SK-N-SH (cell line): ENCODE results near the gene BCAN. TPM values are rescaled to one million over a fixed set of nuclear protein-coding genes. Genes with fewer than 3 reads are reported as not detected.

Source experiments
- CTCF ChIA-PET: fragments of 300-600, 350-600 bp; formaldehyde crosslinking; extraction: SDS; loops from one replicate; lab custom pipeline; 2021; lab: Yijun Ruan, JAX
- POLR2A ChIA-PET: fragments of 350-600 bp; sonication (Branson Sonifier 250); formaldehyde crosslinking; extraction: SDS; loops from one replicate; lab custom pipeline; 2020; ENCODE audit warnings: antibody characterized with exemption, inconsistent platforms; lab: Yijun Ruan, JAX
- DNase-seq: peaks from one replicate; pipeline ENCODE4 v3.0.0; 2012
- H2AFZ ChIP-seq: fragments of 200-600 bp; sonication (generic); 2 replicates; pipeline ENCODE4 v1.8.1; 2016; ENCODE audit warnings: antibody characterized with exemption, mild to moderate bottlenecking, low read depth
- H3F3A ChIP-seq: fragments of 200-600 bp; sonication (generic); replicated peaks from 2 replicates; pipeline ENCODE3; 2016; ENCODE audit warnings: antibody characterized with exemption, mild to moderate bottlenecking; ENCODE audit not compliant: insufficient read depth
- H3K27ac ChIP-seq, 2 experiments: fragments of 200-500 bp in 1 of 2; fragments of 200-600 bp in 1 of 2; sonication (Bioruptor generic) in 1 of 2; sonication (generic), shearing (Covaris generic) in 1 of 2; 2 replicates each; pipeline versions ENCODE4 v1.5.1 to v1.6.1; 2014 to 2016; ENCODE audit warnings: low read depth in 2 of 2, inconsistent platforms in 1 of 2, low read length in 1 of 2, mild to moderate bottlenecking in 1 of 2, mixed read lengths in 1 of 2
- H3K27me3 ChIP-seq: fragments of 200-600 bp; sonication (generic), shearing (Covaris generic); 2 replicates; pipeline ENCODE4 v1.6.1; 2016; ENCODE audit warnings: mixed run types; ENCODE audit not compliant: insufficient read depth
- H3K36me3 ChIP-seq, 2 experiments: fragments of 200-500 bp in 1 of 2; fragments of 200-600 bp in 1 of 2; sonication (Bioruptor generic) in 1 of 2; sonication (generic) in 1 of 2; replicated peaks in 1 of 2; 2 replicates each; pipeline versions ENCODE3 to v1.5.1; 2014 to 2016; ENCODE audit warnings: low read length in 1 of 2, mild to moderate bottlenecking in 1 of 2; ENCODE audit not compliant: insufficient read depth in 2 of 2, control insufficient read depth in 1 of 2
- H3K4me1 ChIP-seq, 2 experiments: fragments of 200-500 bp in 1 of 2; fragments of 200-600 bp in 1 of 2; sonication (Bioruptor generic) in 1 of 2; sonication (generic), shearing (Covaris generic) in 1 of 2; 2 replicates each; pipeline versions ENCODE4 v1.5.1 to v1.6.1; 2014 to 2016; ENCODE audit warnings: low read depth in 1 of 2, low read length in 1 of 2, mixed run types in 1 of 2; ENCODE audit not compliant: insufficient read depth in 2 of 2, control insufficient read depth in 1 of 2
- H3K4me2 ChIP-seq: fragments of 200-600 bp; sonication (generic), shearing (Covaris generic); 2 replicates; pipeline ENCODE4 v1.6.1; 2017; ENCODE audit warnings: mixed run types
- H3K4me3 ChIP-seq, 2 experiments: fragments of 200-500 bp in 1 of 2; fragments of 200-600 bp in 1 of 2; sonication (Bioruptor generic) in 1 of 2; sonication (generic), shearing (Covaris generic) in 1 of 2; 2 replicates each; pipeline versions ENCODE4 v1.5.1 to v1.8.1; 2014 to 2016; ENCODE audit warnings: low read depth in 2 of 2, inconsistent platforms in 1 of 2, low read length in 1 of 2, mild to moderate bottlenecking in 1 of 2, mixed read lengths in 1 of 2, moderate library complexity in 1 of 2
- H3K79me2 ChIP-seq: fragments of 200-600 bp; sonication (generic); 2 replicates; pipeline ENCODE4 v1.8.1; 2017; ENCODE audit warnings: mild to moderate bottlenecking; ENCODE audit not compliant: insufficient read depth
- H3K9ac ChIP-seq: fragments of 200-600 bp; sonication (generic); 2 replicates; pipeline ENCODE4 v1.6.1; 2017; ENCODE audit warnings: mixed run types
- H3K9me2 ChIP-seq: fragments of 200-600 bp; sonication (generic); 2 replicates; pipeline ENCODE4 v1.6.1; 2017; ENCODE audit warnings: mixed run types
- H3K9me3 ChIP-seq: fragments of 200-600 bp; sonication (generic); 2 replicates; pipeline ENCODE4 v1.6.1; 2017; ENCODE audit warnings: mixed run types, mild to moderate bottlenecking, moderate library complexity
- H4K20me1 ChIP-seq: fragments of 200-600 bp; sonication (generic); 2 replicates; pipeline ENCODE4 v1.6.1; 2017; ENCODE audit warnings: mild to moderate bottlenecking, mixed run types; ENCODE audit not compliant: insufficient read depth
- EZH2phosphoT487 ChIP-seq: fragments of 200-600 bp; sonication (generic); IDR thresholded peaks from 2 replicates; pipeline ENCODE4 v1.6.1; 2017; ENCODE audit warnings: low read depth, mixed run types, mild to moderate bottlenecking, antibody characterized with exemption, moderate library complexity, borderline replicate concordance
- FOSL2 ChIP-seq: IDR thresholded peaks from 2 replicates; pipeline ENCODE4 v1.4.0; 2012; ENCODE audit warnings: low read depth, mild to moderate bottlenecking, moderate library complexity, borderline replicate concordance
- FOXJ3 ChIP-seq: sonication (generic); formaldehyde crosslinking; IDR thresholded peaks from 2 replicates; pipeline ENCODE4 v1.5.1; 2020; ENCODE audit warnings: mild to moderate bottlenecking, missing genetic modification reagents
- FOXM1 ChIP-seq: IDR thresholded peaks from 2 replicates; pipeline ENCODE4 v1.4.0; 2012; ENCODE audit warnings: low read depth, mild to moderate bottlenecking
- IRF3 ChIP-seq: fragments of 150-350 bp; IDR thresholded peaks from 2 replicates; pipeline ENCODE4 v1.6.1; 2016; ENCODE audit warnings: mild to moderate bottlenecking, low read depth, low read length
- JUND ChIP-seq: IDR thresholded peaks from 2 replicates; pipeline ENCODE4 v1.4.0; 2012
- NFIC ChIP-seq: IDR thresholded peaks from 2 replicates; pipeline ENCODE4 v1.4.0; 2012; ENCODE audit warnings: borderline replicate concordance
- NRF1 ChIP-seq: IDR thresholded peaks from 2 replicates; pipeline ENCODE4 v1.6.1; 2012; ENCODE audit warnings: low read depth, mild to moderate bottlenecking, low read length
- RAD21 ChIP-seq: IDR thresholded peaks from 2 replicates; pipeline ENCODE4 v1.6.1; 2012; ENCODE audit warnings: mild to moderate bottlenecking, low read length
- RXRA ChIP-seq: IDR thresholded peaks from 2 replicates; pipeline ENCODE4 v1.4.0; 2012; ENCODE audit warnings: low read depth, mild to moderate bottlenecking, borderline replicate concordance
- SIN3A ChIP-seq: IDR thresholded peaks from 2 replicates; pipeline ENCODE4 v1.6.1; 2012; ENCODE audit warnings: low read depth, mild to moderate bottlenecking, low read length, moderate library complexity, borderline replicate concordance
- SMC3 ChIP-seq: IDR thresholded peaks from 2 replicates; pipeline ENCODE4 v1.6.1; 2012; ENCODE audit warnings: low read depth, low read length, improper control_type of control experiment
- TCF12 ChIP-seq: IDR thresholded peaks from 2 replicates; pipeline ENCODE4 v1.4.0; 2012
- USF1 ChIP-seq: IDR thresholded peaks from 2 replicates; pipeline ENCODE4 v1.4.0; 2012; ENCODE audit warnings: low read depth, borderline replicate concordance
- USF2 ChIP-seq: fragments of 150-350 bp; IDR thresholded peaks from 2 replicates; pipeline ENCODE4 v1.6.1; 2017; ENCODE audit warnings: antibody characterized with exemption, low read length, low read depth, borderline replicate concordance
- YY1 ChIP-seq: IDR thresholded peaks from 2 replicates; pipeline ENCODE4 v1.4.0; 2012; ENCODE audit warnings: low read depth, mild to moderate bottlenecking
- ZBTB33 ChIP-seq: IDR thresholded peaks from 2 replicates; pipeline ENCODE4 v1.4.0; 2012; ENCODE audit warnings: low read depth, borderline replicate concordance
- WGBS: methylation state at CpG from one replicate; pipeline ENCODE4 v1.1.6; 2017; ENCODE audit warnings: low lambda C conversion rate; 5-methylcytosine and 5-hydroxymethylcytosine counted together
- polyA plus RNA-seq, 3 experiments: library from polyadenylated mRNA; depleted of rRNA; stranded (reverse); fragments of >200 nt; gene quantifications; 2 replicates each; pipeline ENCODE4 v1.2.3, GENCODE V29; 2012

Gene BCAN
- polyA plus RNA-seq, 1 of the 3 experiments (the other 2 are of a cell fraction): 0.25 TPM

- H3K27ac ChIP-seq: peak overlapping the region in 1 of 2 experiments; percentile 98; a peak in 2 of 4 replicates
- H3K9me2 ChIP-seq: no peaks in the 10 kb centered on the region
- no peak overlapping the region for H3K4me3 ChIP-seq
- H3F3A ChIP-seq: peaks cover 34% of the 10 kb centered on the region
- H3K9ac ChIP-seq: no peak overlapping the region
- DNase-seq: no peak
- WGBS: 87% methylated on average over 29 of the region's 29 CpGs
- no peaks in the 10 kb centered on the region for H3K27me3 ChIP-seq
- H3K9me3 ChIP-seq: no peaks in the 10 kb centered on the region
- no peaks in the 10 kb centered on the region for H3K79me2 ChIP-seq
- no peaks in the 10 kb centered on the region for H4K20me1 ChIP-seq
- H3K36me3 ChIP-seq: no peaks in the 10 kb centered on the region
- ChIA-PET POLR2A (interaction anchor here (0.6 to 5.3 kb wide), 4 partner anchors 9 to 79 kb away, joined by 3 to 57 read pairs (median 5); no protein-coding TSS in a partner anchor), CTCF (interaction anchor here (0.6 to 45.5 kb wide), 19 partner anchors 9 to 410 kb away, joined by 3 to 2702 read pairs (median 4); partner anchors contain the start of genes CRABP2, ISG20L2, METTL25B and NES)
- H2AFZ ChIP-seq: no peak overlapping the region
- TF ChIP-seq NRF1 (no peak), IRF3 (no peak), FOXM1 (no peak), RAD21 (no peak), SIN3A (no peak), FOSL2 (no peak), ZBTB33 (no peak), JUND (no peak), YY1 (no peak), SMC3 (no peak), EZH2phosphoT487 (no peak), RXRA (no peak), USF2 (no peak), NFIC (no peak), TCF12 (no peak), USF1 (no peak), FOXJ3 (no peak)
- TF ChIP-seq, all 33 proteins: peak for 0
- H3K4me1 ChIP-seq: peaks cover 76 to 90% of the 10 kb centered on the region in 2 experiments
- H3K4me2 ChIP-seq: peak overlapping the region; percentile 61; the same call in 1 of the 2 replicates
Measured at GRCh38 chr1:156706657-156707416, 64.9 kb downstream of the BCAN start.
